ENCODE measurements around the gene UGT1A9.

The UGT1A9 gene

DNA sequence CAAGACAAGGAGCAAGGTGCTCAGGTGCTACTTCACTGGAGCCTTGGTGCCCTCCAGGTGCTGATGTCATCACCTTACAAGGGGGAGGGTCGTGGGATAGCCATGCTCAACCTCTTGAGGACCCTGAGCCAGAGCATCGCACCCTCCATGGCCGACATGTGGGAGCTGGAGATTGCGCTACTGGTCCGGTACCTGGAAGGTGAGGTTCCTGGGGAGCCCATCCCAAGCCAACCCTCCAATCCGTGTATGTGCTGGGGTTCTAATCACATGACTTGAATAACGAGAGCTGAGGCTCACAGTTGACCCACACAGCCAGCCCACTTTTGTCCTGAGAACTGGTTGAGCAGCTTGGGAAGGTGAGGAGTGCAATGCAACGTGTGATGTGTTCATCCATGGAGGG, 132.3 kb downstream of the UGT1A9 start:
- Histone ChIP-seq H3K27ac (no peak overlapping the region), H4K20me1 (no peaks in the 10 kb centered on the region), H3K36me3 (no peaks in the 10 kb centered on the region), H3K27me3 (no peaks in the 10 kb centered on the region), H3K9ac (no peak overlapping the region), H3K9me3 (replicated peaks in 1 of 11) (peaks cover 0 to 5% (median 0%) of the 10 kb centered on the region in 11 experiments; a peak in 1 of 22 replicates), H3K4me2 (no peak overlapping the region), H3K4me1 (peaks cover 5 to 12% (median 10%) of the 10 kb centered on the region in 10 experiments; a peak in 18 of 20 replicates), H3K4me3 (no peak overlapping the region)
- TF ChIP-seq Cebpa-rat (IDR thresholded peaks at IDR 0.05) = no peak

DNA sequence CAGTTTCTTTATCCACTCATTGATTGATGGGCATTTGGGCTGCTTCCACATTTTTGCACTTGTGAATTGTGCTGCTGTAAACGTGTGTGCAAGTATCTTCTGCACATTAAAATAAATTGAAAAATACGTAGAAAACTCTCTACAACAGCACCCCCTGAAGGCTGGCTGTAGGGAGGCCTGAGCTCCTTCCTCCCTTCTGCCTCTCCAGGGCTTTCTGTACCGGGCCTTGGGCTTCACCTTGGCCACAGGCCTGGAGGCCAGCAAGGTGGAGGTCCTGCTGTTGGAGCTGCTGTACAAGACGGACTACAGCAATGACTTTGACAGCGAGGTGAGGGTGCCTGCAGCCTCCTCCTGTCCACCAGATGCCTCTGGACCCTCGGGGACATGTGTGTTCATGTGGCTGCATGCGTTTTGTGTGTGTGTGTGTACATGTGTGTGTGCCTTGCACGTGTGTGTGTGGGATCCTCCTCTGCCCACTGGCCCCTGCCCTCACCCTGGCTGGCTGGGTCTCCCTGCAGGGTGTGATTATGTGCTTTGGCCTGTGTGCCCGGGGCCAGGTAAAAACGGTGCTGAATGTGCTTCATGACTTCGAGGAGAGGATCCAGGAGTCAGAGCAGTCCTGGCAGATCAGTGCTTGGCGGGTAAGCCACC, 135.6 kb downstream of the UGT1A9 start:
- Histone ChIP-seq H3K9ac (no peak overlapping the region), H3K4me3 (no peak overlapping the region), H3K36me3 (no peaks in the 10 kb centered on the region), H3K4me1 (no peaks in the 10 kb centered on the region), H4K20me1 (no peaks in the 10 kb centered on the region), H3K4me2 (no peak overlapping the region), H3K27me3 (no peaks in the 10 kb centered on the region), H3K9me3 (replicated peaks in 1 of 11) (peaks cover 0 to 9% (median 0%) of the 10 kb centered on the region in 11 experiments; a peak in 4 of 22 replicates), H3K27ac (no peak overlapping the region)
- no peak for TF ChIP-seq Cebpa-rat (IDR thresholded peaks at IDR 0.05)

- no peaks in the 10 kb centered on the region for H4K20me1 ChIP-seq
- no peak overlapping the region for H3K9ac ChIP-seq
- peaks cover 0 to 9% (median 0%) of the 10 kb centered on the region in 11 experiments; a peak in 4 of 22 replicates for H3K9me3 ChIP-seq (replicated peaks in 1 of 11)
- TF ChIP-seq Cebpa-rat (IDR thresholded peaks at IDR 0.05) = no peak
- H3K27ac ChIP-seq = no peak overlapping the region
- no peaks in the 10 kb centered on the region for H3K4me1 ChIP-seq
- H3K27me3 ChIP-seq = no peaks in the 10 kb centered on the region
- no peak overlapping the region for H3K4me3 ChIP-seq
- no peak overlapping the region for H3K4me2 ChIP-seq
- no peaks in the 10 kb centered on the region for H3K36me3 ChIP-seq
Measured at GRCh38 chr2:233807966-233808935, 136.6 kb downstream of the UGT1A9 start.

DNA sequence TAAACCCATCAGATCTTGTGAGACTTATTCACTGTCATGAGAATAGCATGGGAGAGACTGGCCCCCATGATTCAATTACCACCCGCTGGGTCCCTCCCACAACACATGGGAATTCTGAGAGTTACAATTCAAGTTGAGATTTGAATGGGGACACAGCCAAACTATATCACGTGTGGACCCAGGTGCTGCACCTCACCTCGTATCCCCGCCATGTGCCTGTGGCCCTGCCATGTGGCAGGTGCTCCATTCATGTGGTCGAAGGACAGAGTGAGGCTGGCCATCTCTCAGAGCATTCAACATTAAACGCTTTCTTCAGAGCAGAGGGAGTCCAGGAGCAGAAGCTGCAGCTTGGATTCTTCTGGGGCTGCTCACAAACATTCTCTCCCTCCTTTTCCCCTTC, 138.7 kb downstream of the UGT1A9 start:
- H4K20me1 ChIP-seq = no peaks in the 10 kb centered on the region
- H3K36me3 ChIP-seq = no peaks in the 10 kb centered on the region
- no peaks in the 10 kb centered on the region for H3K4me1 ChIP-seq
- no peak for TF ChIP-seq Cebpa-rat (IDR thresholded peaks at IDR 0.05)
- H3K27me3 ChIP-seq = no peaks in the 10 kb centered on the region
- H3K9ac ChIP-seq = no peak overlapping the region
- H3K4me3 ChIP-seq = no peak overlapping the region
- H3K4me2 ChIP-seq = no peak overlapping the region
- H3K27ac ChIP-seq = no peak overlapping the region
- H3K9me3 ChIP-seq (replicated peaks in 1 of 11) = peaks cover 0 to 9% (median 0%) of the 10 kb centered on the region in 11 experiments; a peak in 4 of 22 replicates

DNA sequence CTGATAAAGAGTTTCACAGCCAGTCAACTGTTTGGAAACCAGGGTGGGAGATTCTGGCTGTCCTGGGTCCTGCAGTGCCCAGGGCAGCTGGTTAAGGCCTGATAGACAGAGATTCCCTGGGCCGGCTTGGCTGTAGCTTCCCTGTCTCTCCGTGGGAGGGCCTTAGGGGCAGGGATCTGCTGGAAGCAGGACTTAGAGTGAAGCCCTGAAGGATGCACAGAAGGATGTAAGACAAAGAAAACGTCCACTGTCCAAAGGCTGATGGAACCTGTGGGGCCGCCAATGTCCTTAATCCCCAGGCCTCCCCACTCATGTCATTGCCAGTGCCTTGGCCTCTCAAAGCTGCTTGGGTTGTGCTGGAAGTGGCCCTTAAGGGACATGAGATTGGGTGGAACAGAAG, 139.4 kb downstream of the UGT1A9 start:
- H3K4me3 ChIP-seq = no peak overlapping the region
- H3K9me3 ChIP-seq (replicated peaks in 1 of 11) = peaks cover 0 to 9% (median 0%) of the 10 kb centered on the region in 11 experiments; a peak in 4 of 22 replicates
- no peaks in the 10 kb centered on the region for H3K27me3 ChIP-seq
- TF ChIP-seq Cebpa-rat (IDR thresholded peaks at IDR 0.05) = no peak
- no peaks in the 10 kb centered on the region for H3K4me1 ChIP-seq
- no peak overlapping the region for H3K27ac ChIP-seq
- no peaks in the 10 kb centered on the region for H4K20me1 ChIP-seq
- no peak overlapping the region for H3K4me2 ChIP-seq
- H3K36me3 ChIP-seq = no peaks in the 10 kb centered on the region
- H3K9ac ChIP-seq = no peak overlapping the region

DNA sequence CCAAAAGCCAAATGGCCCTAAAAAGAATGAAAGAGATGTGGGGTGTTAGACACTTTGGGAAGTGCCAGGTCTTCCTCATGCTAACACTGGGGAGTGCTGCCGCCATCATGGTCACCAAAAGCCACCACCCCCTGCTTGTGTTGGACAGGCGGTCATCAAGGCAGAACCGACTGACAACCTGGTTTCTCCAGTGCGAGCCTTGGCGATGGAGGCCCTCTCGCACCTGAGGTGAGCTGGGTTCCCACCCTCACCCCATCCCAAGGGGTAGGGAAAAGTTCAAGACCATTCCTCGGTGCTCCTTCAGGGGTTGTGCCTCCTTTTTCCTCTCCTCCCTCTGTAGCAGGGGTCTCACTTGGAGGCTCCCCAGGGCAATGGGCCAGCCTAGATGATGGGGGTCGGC, 140.0 kb downstream of the UGT1A9 start:
- H3K36me3 ChIP-seq = no peaks in the 10 kb centered on the region
- no peak overlapping the region for H3K4me3 ChIP-seq
- no peaks in the 10 kb centered on the region; a peak in 1 of 22 replicates for H4K20me1 ChIP-seq
- peaks cover 0 to 5% (median 5%) of the 10 kb centered on the region in 10 experiments; a peak in 18 of 20 replicates for H3K4me1 ChIP-seq
- H3K27me3 ChIP-seq = no peaks in the 10 kb centered on the region
- H3K27ac ChIP-seq = no peak overlapping the region
- no peak overlapping the region for H3K4me2 ChIP-seq
- no peak for TF ChIP-seq Cebpa-rat (IDR thresholded peaks at IDR 0.05)
- no peak overlapping the region for H3K9ac ChIP-seq
- H3K9me3 ChIP-seq (replicated peaks in 1 of 11) = peaks cover 0 to 9% (median 0%) of the 10 kb centered on the region in 11 experiments; a peak in 4 of 22 replicates

- Histone ChIP-seq H3K9me3 (replicated peaks in 1 of 11) (peaks cover 0 to 9% (median 0%) of the 10 kb centered on the region in 11 experiments; a peak in 3 of 22 replicates), H3K4me1 (peaks cover 5 to 22% (median 20%) of the 10 kb centered on the region in 10 experiments; a peak in 19 of 20 replicates), H3K27me3 (no peaks in the 10 kb centered on the region), H3K4me3 (no peak overlapping the region), H3K4me2 (no peak overlapping the region), H3K9ac (no peak overlapping the region), H3K27ac (no peak overlapping the region), H3K36me3 (no peaks in the 10 kb centered on the region), H4K20me1 (no peaks in the 10 kb centered on the region; a peak in 1 of 22 replicates)
- TF ChIP-seq Cebpa-rat (IDR thresholded peaks at IDR 0.05) = no peak
Measured at GRCh38 chr2:233813236-233814055, 141.7 kb downstream of the UGT1A9 start.

DNA sequence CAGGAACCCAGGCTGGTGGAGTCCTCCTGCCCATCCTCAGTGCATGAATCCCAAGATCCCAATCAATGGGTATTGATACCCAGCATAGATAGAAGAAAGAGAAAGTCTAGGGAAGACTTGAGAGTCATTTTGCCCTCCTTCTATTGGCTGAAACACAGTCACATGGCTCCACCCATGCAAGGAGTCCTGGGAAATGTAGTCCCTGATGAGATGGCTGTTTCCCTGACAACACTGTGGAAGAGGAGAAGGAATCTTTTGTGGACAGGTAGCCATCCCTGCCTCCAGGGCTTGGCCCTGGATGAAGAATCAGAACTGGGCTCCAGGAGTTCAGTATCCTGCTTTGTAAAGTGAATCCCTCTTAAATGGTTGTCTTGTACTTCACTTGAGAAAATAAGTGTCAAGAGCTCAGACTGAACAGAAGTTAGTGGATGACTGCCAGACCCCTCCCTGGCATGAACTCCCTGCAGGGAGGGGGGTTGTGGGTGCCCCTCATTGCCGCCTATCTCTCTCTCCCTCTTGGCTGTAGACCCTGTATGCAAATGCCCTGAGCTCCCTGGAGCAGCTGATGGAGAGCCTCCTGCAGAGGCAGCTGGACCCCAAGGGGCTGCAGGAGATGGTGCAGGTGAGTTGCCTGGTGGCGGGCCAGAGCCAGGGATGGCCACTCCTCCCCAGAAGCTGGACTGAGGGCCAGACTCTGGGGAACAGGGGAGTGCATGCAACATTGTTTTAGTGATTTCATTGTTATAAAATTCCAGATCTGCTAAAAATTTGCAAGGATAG, 142.5 kb downstream of the UGT1A9 start:
- no peak for TF ChIP-seq Cebpa-rat (IDR thresholded peaks at IDR 0.05)
- no peaks in the 10 kb centered on the region; a peak in 1 of 22 replicates for H4K20me1 ChIP-seq
- H3K27me3 ChIP-seq = no peaks in the 10 kb centered on the region
- H3K4me3 ChIP-seq = no peak overlapping the region
- no peak overlapping the region for H3K4me2 ChIP-seq
- H3K9ac ChIP-seq = no peak overlapping the region
- no peak overlapping the region for H3K27ac ChIP-seq
- peaks cover 5 to 22% (median 20%) of the 10 kb centered on the region in 10 experiments; a peak in 19 of 20 replicates for H3K4me1 ChIP-seq
- peaks cover 0 to 9% (median 0%) of the 10 kb centered on the region in 11 experiments; a peak in 3 of 22 replicates for H3K9me3 ChIP-seq (replicated peaks in 1 of 11)
- H3K36me3 ChIP-seq = no peaks in the 10 kb centered on the region

All from BLaER1 treated with 17β-estradiol and CSF1 and Interleukin-3, amounts not matched to agents 10 nM and 100 nM (cell line).